Measurements from ENCODE around the gene FEZF1.

Gene FEZF1

DNA sequence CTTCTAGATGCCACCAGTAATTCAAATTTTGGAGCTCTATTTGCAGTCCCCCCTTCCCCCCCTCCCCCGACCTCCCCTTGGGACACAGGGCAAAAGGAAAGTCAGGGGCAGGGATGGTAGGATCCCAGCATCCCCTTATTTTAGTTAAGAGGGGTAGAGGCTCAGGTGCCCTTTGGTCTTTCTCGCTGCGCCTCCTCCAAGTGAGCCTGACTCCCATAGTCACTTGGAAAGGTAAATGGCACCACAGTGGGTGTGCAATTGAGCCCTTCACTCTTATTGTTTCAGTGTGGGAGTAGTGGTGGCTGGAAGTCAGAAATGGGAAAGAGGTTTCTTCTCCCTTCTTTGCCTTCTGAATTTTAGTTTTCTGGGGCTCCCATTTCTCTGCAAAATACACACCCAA lies 8.2 kb upstream of the FEZF1 start:
- H3K4me1 Mint-ChIP-seq, result peaks cover 3% of the 10 kb centered on the region
- CTCF ChIA-PET, result no interaction called here
- no peak for DNase-seq
- no peak overlapping the region for H3K27ac Mint-ChIP-seq
- H3K4me3 Mint-ChIP-seq, result no peak overlapping the region
- H3K27me3 Mint-ChIP-seq, result peaks cover 78% of the 10 kb centered on the region
- peaks cover 3% of the 10 kb centered on the region for H3K36me3 Mint-ChIP-seq
- no peaks in the 10 kb centered on the region for H3K9me3 Mint-ChIP-seq

DNA sequence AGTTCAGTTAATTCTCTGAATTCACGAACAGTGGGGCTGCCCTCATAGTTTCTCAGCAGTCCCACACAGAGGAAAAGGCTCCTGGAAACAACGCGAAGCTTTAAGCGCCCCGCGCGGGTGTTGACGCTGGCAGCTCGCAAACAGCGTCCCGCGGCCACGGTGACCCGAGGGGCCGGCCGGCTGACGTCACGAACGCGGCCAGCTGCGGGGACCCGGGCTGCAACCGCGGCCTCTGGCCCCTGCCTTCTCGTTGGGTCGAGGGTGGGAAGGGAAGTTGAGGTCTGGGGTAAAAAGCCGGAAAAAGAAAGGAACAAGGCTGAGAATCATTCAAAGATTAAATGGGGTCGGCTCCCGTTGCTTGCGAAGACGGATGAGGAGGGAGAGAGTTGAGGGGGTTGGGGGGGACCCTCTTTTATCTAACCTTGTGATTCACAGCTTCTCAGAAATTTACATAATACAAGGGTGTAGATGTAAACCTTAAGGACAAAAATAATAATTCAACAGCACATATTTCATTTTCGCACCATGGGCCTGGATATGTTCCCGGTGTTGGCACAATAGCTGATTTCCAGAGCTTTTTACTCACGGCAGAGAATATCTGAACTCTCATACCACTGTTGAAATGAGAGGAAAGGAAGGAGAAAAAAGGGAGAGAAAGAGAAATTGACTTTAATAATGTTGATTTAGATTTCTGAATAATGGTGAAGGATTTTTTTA lies 7.3 kb upstream of the FEZF1 start:
- Mint-ChIP-seq H3K27me3 (peaks cover 79% of the 10 kb centered on the region), H3K9me3 (no peaks in the 10 kb centered on the region), H3K36me3 (peaks cover 3% of the 10 kb centered on the region), H3K4me3 (no peak overlapping the region), H3K27ac (no peak overlapping the region), H3K4me1 (peaks cover 3% of the 10 kb centered on the region)
- CTCF ChIA-PET, result no interaction called here
- no peak for DNase-seq

DNA sequence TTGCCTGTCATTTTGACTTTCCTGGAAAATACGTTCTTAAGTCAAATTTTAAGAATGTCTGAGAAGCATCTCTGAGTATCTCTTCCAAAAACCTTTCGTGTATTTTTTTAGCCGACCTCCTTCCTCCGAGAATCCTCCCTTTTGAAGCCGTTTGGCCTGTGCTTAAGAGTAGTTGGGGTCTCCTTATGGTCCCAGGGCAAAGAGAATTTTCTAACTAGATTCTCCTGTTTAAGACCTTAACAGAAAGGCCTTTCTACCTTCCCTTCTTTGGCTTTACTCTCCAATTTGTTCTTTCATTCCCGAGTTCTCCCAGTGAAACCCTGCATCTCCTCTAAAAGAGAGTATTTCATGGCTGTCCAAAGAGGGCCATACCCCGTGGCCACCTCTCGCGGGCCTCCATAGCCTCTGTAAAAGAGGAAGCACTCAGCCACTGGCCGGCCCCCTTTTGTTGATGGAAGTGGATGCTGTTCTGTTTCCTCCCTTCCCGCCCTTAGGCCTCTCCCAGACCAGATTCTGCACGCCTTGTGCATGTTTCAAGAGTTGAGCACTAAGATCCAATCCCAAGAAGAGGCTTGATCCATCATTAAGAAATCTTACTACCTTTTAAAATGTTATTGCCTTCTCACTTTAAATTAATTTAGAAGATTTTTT lies 6.6 kb upstream of the FEZF1 start:
- CTCF ChIA-PET, result no interaction called here
- DNase-seq, result no peak
- Mint-ChIP-seq H3K36me3 (peaks cover 3% of the 10 kb centered on the region), H3K27ac (no peak overlapping the region), H3K9me3 (no peaks in the 10 kb centered on the region), H3K4me3 (no peak overlapping the region), H3K4me1 (peaks cover 3% of the 10 kb centered on the region), H3K27me3 (peaks cover 79% of the 10 kb centered on the region)

DNA sequence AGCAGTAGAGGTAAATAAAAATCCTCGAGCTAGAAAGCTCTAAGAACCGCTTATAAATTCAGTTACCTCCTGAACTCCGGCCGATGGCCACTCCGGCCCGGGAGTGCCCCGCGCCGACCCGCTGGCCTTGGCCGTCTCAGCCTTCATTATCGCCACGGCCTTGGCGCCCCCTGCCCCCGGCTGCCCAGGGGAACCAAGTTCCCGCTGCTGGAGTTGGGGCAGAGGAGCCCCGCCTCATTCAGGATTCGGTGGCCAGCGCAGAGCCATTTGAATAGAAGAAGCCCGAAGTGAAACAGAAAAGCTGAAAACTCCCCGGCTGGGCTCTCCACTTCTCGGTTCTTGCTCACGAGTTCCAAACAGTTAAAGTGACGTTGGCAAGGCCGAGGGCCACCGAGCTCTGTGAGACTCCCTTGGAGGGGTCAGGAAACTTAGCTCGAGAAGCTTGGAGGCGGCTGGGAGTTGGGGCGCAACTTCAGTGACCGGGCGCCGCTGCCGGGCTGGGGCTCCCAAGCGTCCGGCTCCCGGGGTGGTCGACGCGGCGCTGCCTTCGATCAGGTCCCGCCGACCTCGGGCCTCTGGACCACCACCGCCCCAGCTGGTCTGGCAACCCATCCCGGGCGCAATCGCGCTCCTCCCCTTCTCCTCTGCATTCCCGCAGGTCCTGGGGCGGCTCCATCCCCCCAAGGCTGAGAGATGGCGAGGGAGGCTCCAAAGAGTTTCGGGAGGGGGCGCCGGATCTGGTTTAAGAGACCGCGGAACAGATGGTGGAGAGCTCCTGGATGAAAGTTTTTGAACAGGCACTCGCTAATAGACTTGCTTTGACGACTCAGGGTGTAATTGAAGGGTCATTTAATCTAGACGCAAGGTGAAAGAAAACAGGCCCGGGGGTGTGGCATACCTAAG lies 5.8 kb upstream of the FEZF1 start:
- DNase-seq, result no peak
- Mint-ChIP-seq H3K36me3 (peaks cover 3% of the 10 kb centered on the region), H3K4me3 (no peak overlapping the region), H3K27me3 (peaks cover 79% of the 10 kb centered on the region), H3K4me1 (peaks cover 3% of the 10 kb centered on the region), H3K27ac (no peak overlapping the region), H3K9me3 (no peaks in the 10 kb centered on the region)
- CTCF ChIA-PET, result no interaction called here

DNA sequence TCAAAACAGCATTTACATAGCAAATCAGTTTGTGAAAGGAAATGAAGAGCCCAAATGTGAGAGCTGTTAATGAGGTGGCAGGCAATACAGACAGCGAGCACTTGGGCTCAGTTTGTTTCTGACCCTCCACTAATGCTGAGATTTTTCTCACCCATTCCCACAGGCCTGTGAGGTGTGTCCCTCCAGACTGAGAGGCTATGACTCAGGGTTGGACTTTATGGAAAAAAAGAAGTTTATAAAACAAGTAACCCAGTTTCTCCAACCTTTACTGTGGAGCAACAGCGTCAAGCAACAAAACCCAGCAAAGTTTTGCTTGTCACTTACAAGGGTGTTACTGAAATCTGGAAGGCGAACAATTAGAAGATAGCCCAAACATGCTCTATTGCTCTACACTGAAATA lies 4.9 kb upstream of the FEZF1 start:
- CTCF ChIA-PET, result no interaction called here
- Mint-ChIP-seq H3K9me3 (no peaks in the 10 kb centered on the region), H3K27me3 (peaks cover 79% of the 10 kb centered on the region), H3K4me1 (peaks cover 3% of the 10 kb centered on the region), H3K36me3 (peaks cover 3% of the 10 kb centered on the region), H3K27ac (no peak overlapping the region), H3K4me3 (no peak overlapping the region)
- no peak for DNase-seq

DNA sequence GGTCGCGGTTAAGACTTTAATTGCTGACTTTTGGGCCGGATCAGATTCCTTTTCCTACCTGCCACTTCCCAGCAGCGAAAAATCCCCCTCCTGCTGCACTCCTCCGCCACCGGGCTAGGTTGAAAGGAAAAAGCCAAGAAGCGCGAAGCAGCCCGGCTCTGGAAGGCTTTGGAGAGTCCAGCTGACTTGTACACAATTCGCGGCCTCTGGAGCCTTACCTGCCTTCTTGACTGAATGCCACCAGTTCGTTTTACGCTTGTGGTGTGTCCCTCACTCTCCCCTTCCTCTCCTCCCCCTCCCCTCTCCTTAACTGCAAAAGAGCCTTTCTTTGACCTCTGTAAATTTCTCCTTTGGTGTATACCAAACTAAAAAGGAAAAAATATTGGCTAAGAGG lies 2.7 kb upstream of the FEZF1 start:
- DNase-seq, result no peak
- Mint-ChIP-seq H3K27ac (no peak overlapping the region), H3K4me3 (no peak overlapping the region), H3K36me3 (peaks cover 6% of the 10 kb centered on the region), H3K9me3 (no peaks in the 10 kb centered on the region), H3K4me1 (peaks cover 3% of the 10 kb centered on the region), H3K27me3 (peaks cover 88% of the 10 kb centered on the region)
- CTCF ChIA-PET, result no interaction called here

DNA sequence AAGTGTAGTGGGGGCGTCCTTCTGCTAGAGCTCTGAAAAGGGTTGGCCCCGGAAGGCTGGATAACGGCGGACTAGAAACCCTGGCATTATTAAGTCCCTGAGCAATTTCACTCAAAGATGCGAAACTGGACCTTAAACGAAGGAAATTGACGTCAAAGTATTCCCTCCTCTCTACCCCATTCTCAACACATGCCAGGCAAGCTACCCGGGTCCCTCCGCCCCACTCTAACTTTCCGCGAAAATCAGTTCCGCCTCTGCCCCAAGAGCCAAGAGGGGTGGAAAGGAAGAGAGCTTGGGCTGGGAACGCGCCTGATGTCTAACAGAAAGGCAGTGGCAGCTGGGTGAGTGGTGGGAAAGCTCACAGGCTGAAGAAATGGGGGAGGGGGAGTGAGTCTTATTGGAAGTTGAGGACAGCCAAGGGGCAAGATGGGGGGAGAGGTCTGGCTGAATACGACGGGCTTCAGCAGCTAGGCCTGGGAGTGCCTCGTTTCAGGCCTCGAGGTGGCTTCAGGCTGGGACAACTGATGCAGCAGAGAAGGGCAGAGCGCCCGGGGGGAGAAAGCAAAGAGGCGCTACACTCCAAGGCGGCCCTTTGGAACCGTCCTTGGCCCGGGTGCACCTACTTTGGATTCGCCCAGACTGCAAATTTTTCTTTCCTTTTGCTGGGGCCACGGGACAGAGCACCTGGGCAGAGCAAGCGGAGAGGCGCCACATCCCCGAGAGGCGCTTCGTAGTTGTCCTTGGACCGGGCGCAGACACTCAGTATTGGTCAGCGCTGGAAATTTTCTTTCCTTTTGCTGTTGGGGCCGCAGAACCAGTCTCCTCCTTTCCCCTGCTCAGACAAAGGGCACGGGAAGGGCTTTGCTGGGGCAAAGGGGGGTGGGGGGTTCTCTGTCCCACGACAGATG lies 2.0 kb upstream of the FEZF1 start:
- CTCF ChIA-PET, result no interaction called here
- Mint-ChIP-seq H3K4me1 (peaks cover 3% of the 10 kb centered on the region), H3K36me3 (peaks cover 6% of the 10 kb centered on the region), H3K27ac (peak overlapping the region; percentile 37), H3K9me3 (no peaks in the 10 kb centered on the region), H3K27me3 (peaks cover 88% of the 10 kb centered on the region), H3K4me3 (no peak overlapping the region)
- no peak for DNase-seq

DNA sequence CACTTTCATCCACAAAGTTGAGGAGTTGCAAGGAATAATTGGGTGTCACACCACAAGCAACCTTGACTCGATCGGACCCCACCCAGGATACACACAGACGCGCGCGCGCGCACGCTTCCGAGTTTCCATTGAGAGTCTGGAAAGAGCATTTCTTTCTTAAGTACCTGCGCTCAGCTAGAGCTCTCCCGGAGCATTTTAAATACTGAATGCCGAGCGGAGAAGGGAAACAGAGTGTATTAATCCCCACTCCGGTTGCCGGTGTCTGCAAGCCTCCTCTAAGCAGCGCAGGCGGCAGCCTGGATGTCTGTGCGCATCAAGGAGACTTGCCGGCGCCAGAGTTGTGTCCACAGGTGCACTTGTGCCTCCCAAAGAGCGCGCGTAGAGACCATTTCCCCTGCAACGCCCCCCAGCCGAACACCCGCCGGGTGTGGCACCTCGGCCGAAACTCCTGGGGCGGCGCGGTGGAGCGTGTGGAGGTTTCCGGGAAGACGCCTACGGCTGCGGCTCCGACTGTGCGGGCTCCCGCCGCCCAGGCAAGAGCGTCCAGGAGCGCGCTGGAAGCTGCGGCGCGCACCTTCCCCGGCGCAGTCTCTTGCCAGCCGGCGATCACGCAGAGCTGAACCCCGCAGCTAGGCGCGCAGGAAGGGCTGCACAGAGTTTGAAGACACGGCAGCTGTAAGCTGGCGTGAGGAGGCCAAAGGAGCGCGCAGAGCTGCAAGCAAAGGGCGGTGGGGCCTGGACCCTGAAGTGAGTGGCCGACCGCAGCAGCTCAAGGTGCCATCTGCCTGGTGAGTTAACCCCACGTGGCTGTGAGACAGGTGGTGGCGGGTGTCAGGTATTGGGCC lies 1.1 kb upstream of the FEZF1 start:
- DNase-seq, result no peak
- Mint-ChIP-seq H3K4me1 (no peaks in the 10 kb centered on the region), H3K27ac (peak overlapping the region; percentile 60), H3K4me3 (no peak overlapping the region), H3K9me3 (no peaks in the 10 kb centered on the region), H3K36me3 (peaks cover 3% of the 10 kb centered on the region), H3K27me3 (peaks cover 88% of the 10 kb centered on the region)
- CTCF ChIA-PET, result no interaction called here

DNA sequence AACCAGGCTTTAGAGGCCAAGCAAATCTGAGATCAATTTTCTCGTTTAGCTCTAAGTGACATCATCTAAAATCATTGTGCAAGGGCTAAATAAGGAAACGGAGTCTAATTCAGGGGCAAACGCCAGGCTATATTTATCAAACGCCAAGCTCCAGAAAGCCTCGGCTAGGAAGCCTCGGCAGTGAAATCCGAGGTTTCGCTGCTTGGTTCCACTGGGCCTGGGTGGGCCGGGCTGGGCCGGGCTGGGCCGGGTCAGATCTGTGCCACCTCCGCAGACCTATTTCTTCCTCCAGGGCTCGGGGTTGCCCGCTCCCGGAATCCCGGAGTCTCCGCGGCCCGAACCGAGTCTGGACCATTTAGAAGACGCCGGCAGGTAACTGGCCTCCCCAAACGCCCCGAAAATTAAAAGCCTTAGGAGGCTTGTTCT lies 459 bp upstream of the FEZF1 start:
- H3K27ac Mint-ChIP-seq, result no peak overlapping the region
- CTCF ChIA-PET, result no interaction called here
- H3K27me3 Mint-ChIP-seq, result peaks cover 88% of the 10 kb centered on the region
- no peak overlapping the region for H3K4me3 Mint-ChIP-seq
- H3K9me3 Mint-ChIP-seq, result no peaks in the 10 kb centered on the region
- H3K36me3 Mint-ChIP-seq, result peaks cover 3% of the 10 kb centered on the region
- DNase-seq, result no peak
- H3K4me1 Mint-ChIP-seq, result no peaks in the 10 kb centered on the region

DNA sequence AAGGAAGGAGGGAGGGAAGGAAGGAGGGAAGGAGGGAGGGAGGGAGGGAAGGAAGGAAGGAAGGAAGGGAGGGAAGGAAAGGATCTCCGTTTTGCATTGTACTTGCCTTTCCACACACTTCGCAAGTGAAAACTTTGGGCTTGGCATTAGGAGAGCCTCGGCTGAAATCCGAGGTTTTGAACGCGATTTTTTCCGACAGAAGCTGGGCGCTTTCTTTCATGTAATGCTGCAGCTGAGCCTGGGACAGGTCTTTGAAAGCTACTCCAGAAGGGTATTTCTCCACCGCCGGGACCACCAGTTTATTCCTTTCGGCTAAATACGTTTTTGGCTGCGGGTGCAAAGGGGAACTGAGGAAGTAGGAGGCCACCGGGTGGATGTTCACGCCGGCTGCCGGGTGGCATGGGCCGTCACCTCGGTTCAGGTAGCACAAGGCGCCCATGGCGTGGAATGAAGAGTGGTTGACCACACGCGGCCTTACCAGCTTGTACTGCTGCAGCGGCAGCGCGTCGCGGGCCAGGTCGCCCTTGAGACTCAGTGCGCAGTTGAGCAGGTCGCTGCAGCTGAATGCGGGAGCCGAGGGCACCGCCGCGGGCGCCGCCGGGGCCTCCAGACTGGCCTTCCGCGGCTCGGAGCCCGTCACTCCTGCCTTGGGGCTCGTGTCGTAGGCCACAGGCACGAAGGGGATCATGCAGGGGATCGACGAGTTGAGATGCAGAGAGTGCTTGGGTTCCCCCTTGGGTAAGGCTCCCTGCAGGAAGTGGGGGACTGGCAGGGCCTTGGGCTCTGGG lies 825 bp downstream of the FEZF1 start:
- peaks cover 90% of the 10 kb centered on the region for H3K27me3 Mint-ChIP-seq
- H3K36me3 Mint-ChIP-seq, result peaks cover 3% of the 10 kb centered on the region
- CTCF ChIA-PET, result no interaction called here
- peak overlapping the region; percentile 28 for H3K27ac Mint-ChIP-seq
- DNase-seq, result no peak
- no peaks in the 10 kb centered on the region for H3K4me1 Mint-ChIP-seq
- no peak overlapping the region for H3K4me3 Mint-ChIP-seq
- no peaks in the 10 kb centered on the region for H3K9me3 Mint-ChIP-seq

DNA sequence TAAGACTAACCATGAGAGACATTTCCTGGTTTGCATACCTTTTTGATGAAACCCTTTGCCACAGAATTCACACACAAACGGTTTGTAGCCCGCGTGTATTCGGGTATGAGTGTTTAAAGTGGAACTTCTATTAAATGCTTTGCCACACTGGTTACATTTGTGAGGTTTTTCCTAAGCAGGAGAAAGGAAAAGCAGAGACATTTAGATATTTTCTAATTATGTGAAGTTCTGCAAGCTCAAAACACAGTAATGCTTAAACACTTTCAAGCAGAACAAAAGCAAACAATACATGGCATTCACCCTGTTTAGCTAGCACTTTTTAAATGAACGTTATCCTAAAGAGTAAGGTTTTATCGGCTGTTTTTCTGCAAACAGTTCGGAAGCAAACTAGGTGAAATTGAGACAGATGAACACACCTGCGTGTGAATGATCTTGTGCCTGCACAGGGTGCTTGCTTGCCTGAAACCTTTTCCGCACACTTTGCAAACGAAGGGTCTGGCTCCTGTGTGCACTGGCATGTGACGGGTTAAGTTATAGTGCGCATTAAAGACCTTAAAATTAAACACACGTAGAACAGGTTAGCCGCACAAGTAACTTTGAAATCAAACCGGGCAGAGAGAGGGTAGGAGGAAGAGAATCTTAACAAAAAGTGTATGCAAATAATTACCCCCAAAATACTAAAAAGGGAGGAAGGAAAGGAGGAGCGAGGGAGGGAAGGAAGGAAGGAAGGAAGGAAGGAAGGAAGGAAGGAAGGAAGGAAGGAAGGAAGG lies 1.6 kb downstream of the FEZF1 start:
- CTCF ChIA-PET, result no interaction called here
- DNase-seq, result no peak
- peaks cover 88% of the 10 kb centered on the region for H3K27me3 Mint-ChIP-seq
- H3K9me3 Mint-ChIP-seq, result no peaks in the 10 kb centered on the region
- no peak overlapping the region for H3K27ac Mint-ChIP-seq
- peaks cover 3% of the 10 kb centered on the region for H3K36me3 Mint-ChIP-seq
- H3K4me1 Mint-ChIP-seq, result no peaks in the 10 kb centered on the region
- no peak overlapping the region for H3K4me3 Mint-ChIP-seq

Data from activated naive CD4-positive, alpha-beta T cell treated with anti-CD3 and anti-CD28 coated beads, Interleukin-2, amount 10 ng/mL, durations not matched to agents 7 days and 5 days (primary cell).